ENCODE measurements around the gene PACSIN1.
"Not testable (repeated sequence)": the region's sequence is repeated elsewhere in the genome, so short reads cannot be mapped to it uniquely, and the experiment has no call there.

PACSIN1 gene

DNA sequence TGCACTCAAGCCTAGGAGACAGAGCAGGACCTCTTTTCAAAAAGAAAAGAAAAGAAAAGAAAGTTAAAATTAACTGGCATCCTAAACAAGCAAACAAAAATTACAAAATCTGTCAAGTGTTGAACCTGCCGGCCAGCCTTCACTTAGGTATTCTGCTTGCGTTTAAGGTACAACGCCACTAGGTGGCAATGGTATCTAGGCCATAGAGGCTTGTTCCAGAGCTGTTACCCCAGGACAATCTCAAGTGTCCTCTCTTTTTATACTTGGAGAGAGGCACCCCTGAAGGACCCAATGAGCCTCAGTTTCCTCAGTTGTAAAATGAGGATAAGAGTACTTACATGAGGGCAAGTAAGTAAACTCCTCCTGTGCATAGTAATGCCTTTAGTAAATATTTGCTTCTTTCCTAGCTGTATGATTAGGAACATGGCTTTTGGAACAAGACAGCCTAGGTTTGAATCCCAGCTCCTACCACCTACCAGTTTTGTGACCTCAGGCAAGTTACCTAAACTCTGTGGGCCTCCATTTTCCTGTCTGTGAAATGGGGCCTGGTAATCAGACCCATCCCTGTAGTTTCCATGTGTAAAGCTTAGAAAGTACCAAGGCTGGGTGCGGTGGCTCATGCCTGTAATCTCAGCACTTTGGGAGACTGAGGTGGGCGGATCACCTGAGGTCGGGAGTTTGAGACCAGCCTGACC lies 5.8 kb upstream of the PACSIN1 start:
- no peak for DNase-seq

DNA sequence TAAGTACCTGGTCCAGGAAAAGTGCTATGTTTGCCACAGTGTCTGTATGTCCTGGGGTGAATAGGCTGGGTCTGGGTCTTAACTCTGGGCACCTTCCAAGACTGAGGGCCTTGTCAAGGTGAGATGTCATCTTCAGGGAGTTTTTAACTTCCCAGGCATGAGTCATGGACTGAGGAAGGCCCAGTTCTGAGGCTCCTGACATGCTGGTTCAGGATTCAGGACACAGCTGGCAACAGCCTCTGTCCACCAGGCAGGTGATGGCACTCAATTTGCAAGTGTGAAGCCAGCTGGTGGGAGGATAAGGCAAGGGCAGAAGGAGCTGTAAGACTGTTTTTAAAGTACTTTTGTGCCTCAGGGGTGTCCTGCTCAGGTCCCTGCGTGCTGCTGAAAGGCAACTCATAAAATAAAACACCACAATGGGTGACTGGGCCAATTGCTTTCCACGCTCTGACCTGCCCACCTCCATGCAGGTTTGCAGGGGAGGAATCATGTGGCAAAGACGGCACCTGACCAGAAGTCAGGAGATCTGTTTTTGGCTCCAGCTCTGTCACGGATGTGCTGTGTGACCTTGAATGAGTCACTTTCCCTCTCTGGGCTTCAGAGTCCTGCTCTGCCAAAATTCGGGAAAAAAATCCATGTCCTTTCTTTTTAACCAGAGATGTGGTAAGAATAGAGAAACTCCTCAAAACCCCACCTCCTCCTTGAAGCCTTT lies 4.9 kb upstream of the PACSIN1 start:
- DNase-seq: no peak

GRCh38 chr6:34462010-34462409 lies 3.9 kb upstream of the PACSIN1 start:
- no peak for DNase-seq

DNA sequence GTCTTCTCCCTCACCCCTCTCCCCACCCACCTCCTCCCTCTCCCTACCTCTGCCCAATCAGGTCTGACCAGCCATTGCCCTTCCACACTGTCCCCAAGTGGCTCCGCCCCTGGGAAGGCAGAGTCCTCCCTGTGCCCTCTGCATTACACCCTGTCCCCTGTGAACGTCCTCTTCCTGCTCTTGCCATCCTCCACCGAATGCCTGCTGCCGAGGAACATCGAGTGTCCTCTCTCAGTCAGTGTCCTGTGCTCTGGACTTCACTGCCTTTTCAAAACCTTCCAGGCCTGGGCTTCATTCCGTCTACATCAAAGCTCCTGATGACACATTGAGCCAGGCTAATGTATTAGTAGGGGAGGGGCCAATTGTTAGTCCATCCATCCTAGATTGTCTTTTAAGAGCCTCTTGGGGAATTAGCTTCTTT lies 3.3 kb upstream of the PACSIN1 start:
- no peak for DNase-seq

DNA sequence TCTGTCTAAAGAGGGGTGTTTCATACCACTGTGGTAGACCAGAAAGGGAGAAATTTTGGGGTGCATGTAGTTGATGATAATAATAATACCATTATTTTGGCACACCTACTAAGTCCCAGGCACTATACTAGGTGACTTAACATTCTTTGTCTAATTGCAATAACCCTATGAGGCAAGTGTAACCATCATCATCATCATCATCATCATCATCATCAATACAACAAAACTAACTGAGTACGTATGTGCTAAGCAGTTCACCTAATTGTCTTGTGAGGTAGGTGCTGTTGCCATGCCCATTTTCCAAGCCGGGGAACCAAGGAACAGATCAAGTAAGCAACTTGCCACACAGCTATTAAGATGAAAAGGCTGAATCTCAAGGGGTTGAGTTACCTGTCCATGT lies 2.6 kb upstream of the PACSIN1 start:
- no peak for DNase-seq

DNA sequence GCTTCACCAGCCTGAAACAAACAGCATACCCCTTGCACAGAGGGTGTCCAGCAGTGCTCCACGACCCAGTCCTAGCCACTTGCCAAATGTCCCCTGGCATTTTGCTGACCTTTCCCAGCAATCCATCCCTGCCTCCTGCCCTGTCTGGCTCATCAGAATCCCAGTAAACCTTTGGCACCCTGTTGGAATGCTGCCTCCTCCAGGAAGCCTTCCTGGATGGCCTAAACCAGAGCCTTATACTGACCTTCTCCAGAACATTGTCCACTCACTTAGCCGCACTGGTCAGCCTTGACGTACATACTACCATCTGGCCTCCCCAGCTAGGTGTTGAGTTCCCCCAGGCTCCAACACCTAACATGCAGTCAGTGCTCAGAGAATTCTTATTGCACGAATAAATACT lies 2.0 kb upstream of the PACSIN1 start:
- no peak for DNase-seq

GRCh38 chr6:34466242-34467185 lies 638 bp downstream of the PACSIN1 start:
- no peak for DNase-seq

DNA sequence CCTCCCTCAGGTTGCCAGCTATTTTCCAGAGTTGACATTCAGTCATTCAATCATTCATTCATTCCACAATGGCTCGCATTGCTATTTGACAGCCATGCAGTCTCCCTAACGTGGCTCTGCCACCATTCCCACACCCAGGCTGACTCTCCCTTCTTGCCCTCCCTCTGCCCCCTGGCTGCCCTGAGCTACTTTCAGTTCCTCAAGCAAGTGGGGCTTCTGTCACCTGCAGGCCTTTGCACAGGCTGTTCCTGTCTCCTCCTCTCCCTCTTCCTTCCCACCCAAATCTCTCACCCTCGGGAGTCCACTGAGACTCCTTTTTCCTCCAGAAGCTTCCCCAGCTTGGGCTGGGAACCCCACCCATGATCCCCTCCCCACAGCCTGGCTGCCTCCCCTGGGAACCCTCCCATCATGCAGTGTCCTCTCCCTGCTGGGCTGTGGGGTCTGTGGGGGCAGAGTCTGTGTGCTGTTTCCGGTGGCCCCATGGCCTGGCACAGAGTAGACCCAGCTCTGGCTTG lies 2.6 kb downstream of the PACSIN1 start:
- no peak for DNase-seq

DNA sequence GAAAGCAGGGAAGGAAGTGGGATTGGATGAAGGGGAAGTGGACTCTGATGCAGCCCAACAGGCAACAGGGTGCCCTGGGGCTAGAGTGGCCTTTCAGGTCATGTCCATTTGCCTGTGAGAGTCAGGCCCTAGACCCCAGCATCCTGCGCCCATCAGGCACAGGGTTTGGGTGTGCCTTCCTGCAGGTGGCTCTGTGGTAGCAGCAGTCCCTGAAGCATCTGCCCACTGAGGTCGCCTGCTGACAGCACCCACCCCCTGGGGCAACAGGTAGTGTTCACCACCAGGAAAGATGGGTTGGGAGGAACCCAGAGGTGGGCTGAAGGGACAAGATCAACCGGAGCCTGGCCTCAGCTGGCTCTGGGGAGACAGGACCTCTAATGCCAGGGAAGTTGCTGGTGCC lies 3.6 kb downstream of the PACSIN1 start:
- no peak for DNase-seq

GRCh38 chr6:34472425-34472824 lies 6.5 kb downstream of the PACSIN1 start:
- no peak for DNase-seq

- DNase-seq: no peak
Measured at GRCh38 chr6:34473967-34474366, 8.1 kb downstream of the PACSIN1 start.

DNA sequence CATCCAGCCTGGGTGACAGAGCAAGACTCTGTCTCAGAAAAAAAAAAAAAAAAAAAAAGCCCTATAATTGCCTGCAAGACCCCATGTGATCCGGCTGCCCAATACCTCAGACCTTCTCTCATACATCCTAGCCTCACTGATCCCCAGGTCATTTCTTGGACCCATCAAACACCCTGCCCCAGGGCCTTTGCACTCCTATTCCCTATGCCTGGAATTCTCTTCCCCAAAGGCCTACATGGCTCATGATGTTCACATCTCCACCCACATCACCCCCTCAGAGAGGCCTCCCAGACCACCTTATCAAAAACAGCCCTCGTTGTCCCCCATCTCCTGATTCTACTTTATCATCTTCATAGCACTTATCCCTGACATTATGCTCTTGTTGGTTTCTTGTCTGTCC lies 8.9 kb downstream of the PACSIN1 start:
- DNase-seq: no peak

GRCh38 chr6:34475238-34475682 lies 9.4 kb downstream of the PACSIN1 start:
- DNase-seq: no peak

DNA sequence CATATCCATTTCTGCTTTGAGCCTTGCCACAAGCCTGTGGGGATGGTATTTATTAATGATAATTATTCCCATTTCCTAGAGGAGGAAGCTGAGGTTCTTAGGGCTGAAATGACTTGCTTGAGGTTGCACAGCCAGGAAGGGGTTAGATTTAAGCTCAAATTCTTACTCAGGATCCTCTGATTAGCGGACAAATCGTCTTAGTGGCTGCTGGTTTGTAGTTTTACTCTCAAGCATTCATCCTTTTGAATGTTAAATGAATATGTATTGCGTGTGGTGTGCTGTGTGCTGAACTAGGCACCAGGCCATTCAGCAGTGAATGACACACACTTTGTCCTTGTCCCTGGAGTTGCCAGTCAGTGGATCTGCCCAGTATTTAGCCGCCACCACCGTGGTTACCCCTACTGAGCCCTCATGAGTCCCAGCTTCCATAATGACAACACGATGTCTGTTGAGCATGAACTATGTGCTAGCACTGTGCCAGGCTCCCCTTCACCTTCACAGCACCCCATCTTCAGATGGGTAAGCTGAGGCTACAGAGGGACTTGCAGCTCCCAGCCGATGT lies 10.0 kb downstream of the PACSIN1 start:
- no peak for DNase-seq

GRCh38 chr6:34476447-34476846 lies 10.6 kb downstream of the PACSIN1 start:
- no peak for DNase-seq

DNA sequence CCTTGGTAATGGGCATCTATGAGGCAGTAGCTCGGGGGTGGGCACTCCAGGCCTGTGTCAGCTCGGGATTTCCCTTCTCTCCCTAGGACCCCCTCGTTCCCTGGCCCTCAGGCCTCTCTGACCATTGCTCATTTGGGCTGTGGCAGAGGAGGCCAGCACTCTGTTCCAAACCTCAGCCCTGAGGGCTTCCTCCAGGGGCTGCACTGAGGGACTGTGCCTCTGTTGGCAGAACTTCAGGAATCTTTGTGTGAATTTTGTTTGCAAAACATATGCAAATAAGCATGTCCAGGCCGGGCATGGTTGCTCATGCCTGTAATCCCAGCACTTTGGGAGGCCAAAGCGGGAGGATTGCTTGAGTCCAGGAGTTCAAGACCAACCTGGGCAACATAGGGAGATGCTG lies 11.0 kb downstream of the PACSIN1 start:
- no peak for DNase-seq

GRCh38 chr6:34478796-34479195 lies 12.9 kb downstream of the PACSIN1 start:
- DNase-seq: no peak

DNA sequence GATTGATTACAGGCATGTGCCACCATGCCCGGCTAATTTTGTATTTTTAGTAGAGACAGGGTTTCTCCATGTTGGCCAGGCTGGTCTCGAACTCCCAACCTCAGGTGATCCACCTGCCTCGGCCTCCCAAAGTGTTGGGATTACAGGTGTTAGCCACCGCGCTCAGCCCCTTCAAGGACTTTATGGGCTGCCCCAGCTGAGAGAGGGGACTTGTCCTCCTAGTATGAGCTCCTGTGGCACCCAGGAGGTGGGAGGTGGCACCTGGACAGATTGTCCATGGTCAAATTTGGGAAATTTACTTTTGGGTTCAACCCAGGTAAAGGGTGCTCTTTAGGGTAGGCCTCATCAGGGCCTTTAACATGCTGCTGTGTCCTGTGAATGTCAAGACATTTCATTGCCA lies 17.9 kb downstream of the PACSIN1 start:
- DNase-seq: not testable (repeated sequence)

DNA sequence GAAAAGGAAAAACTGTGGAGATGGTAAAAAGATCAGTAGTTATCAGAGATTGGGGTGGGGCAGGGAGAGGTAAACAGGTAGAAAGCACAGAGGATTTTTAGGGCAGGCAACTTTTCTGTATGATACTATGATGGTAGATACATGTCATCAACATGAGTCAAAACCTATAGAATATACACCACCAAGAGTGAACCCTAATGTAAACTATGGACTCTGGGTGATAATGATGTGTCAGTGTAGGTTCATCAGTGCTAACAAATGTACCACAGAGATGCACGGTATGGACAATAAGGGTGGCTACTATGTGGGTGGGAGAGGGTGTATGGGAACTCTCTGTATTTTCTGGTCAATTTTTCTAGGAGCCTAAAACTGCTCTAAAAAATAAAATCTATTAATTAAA lies 18.5 kb downstream of the PACSIN1 start:
- no peak for DNase-seq

DNA sequence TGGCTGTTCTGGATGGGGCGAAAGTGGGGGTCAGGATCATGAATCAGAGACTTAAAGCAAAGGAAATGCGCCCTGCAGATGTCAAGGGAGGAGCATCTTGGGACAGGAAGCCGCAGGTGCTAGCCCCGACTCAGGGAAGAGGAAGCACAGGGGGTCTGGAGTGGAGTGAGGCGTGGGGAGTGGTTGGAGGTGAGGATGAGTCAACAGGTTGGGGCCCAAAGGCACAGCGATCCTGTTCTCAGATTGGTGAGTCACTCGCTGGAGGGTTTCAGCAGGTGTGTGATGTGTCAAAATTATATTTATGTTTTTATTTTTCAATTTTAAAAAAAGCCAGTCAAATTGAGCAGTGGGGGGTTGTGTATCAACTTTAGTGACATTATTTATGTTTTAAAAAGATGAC lies 19.0 kb downstream of the PACSIN1 start:
- DNase-seq: no peak

DNA sequence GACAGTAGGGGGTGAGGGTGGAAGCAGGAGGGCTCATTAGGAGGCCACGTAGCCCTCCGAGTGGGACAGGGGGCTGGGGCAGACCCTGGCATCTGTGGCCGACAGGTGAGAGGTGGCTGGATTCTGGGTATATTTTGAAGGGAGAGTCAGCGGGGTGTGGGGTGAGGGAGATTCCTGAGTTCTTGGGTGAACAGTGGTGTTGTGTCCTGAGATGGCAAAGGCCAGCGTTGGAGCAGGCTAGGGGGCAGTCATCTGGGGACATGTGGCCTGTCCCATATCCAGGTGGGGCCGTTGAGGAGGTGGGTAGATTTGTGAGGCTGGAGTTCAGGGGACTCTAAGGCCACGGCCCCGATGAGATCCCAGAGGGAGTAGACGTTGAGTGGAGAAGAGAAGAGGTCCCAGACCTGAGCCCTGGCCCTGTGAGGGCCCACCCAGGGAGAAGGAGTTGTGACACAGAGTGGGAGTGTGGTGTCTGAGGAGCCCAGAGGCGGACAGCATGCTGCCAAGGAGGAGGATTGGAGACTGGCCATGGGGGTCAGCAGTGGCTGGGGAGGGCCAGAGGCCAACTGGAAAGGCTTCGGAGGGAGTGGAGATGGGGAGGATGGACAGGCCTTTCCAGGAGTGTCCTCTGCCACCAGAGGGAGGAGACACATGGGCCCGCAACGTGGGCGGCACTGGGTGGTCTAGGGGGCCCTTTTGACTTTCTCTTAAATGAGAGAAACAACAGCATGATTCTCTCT lies 19.6 kb downstream of the PACSIN1 start:
- DNase-seq: no peak

- DNase-seq: no peak
Measured at GRCh38 chr6:34486106-34486740, 20.3 kb downstream of the PACSIN1 start.
